ENCODE data around the gene MAMDC2.
"Not testable (repeated sequence)": the region's sequence is repeated elsewhere in the genome, so short reads cannot be mapped to it uniquely, and the experiment has no call there.

MAMDC2 gene

DNA sequence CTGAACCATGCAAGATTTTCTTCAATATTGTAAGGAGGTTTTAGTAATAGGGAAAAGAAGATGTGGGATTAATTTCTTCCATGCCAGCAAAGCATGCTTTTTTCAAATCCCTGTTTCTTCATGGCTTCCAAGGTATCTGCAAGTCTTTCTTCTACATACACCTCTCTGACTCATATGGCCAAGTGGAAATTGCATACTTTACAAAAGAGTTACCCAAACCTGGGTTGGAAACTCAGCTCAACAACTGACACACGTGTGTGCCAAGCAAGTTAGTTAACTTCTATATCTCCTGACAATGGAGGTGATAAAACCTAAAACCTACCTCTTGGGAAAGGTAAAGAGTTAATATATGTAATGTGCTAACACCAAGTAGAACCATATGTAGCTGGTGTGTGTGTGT is 28.5 kb upstream of the MAMDC2 start:
- peak; percentile 61 for FAIRE-seq
- no peak for TF ChIP-seq POLR2A (IDR thresholded peaks at IDR 0.05; ENCODE audit: low read depth, low read length)

DNA sequence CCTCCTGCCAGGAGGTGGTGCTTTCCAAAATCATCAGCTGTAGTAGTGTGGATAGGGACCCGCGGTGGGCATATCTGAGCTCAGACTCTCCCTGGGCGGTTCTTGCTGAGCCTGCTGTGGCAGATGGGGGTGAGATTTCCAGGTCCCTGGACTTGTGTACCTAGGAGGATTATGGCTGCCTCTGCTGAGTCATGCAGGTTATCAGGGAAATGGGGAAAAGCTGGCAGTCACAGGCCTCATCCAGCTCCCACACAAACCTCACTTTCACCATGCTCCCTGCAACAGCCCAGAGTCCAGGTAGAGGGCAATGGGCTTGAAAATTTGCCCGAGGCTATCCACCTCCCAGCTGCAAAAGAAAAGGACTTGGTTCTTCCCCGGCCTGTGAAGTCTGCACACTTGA is 23.4 kb upstream of the MAMDC2 start:
- no peak for DNase-seq (ENCODE audit: insufficient read length, low spot score)
- no peak for TF ChIP-seq POLR2A (IDR thresholded peaks at IDR 0.05; ENCODE audit: low read depth, low read length)
- peak; percentile 57 for FAIRE-seq

More for the DNA sequence above, 28.5 kb upstream of the MAMDC2 start:
- DNase-seq (ENCODE audit: insufficient read length, low spot score) = no peak

DNA sequence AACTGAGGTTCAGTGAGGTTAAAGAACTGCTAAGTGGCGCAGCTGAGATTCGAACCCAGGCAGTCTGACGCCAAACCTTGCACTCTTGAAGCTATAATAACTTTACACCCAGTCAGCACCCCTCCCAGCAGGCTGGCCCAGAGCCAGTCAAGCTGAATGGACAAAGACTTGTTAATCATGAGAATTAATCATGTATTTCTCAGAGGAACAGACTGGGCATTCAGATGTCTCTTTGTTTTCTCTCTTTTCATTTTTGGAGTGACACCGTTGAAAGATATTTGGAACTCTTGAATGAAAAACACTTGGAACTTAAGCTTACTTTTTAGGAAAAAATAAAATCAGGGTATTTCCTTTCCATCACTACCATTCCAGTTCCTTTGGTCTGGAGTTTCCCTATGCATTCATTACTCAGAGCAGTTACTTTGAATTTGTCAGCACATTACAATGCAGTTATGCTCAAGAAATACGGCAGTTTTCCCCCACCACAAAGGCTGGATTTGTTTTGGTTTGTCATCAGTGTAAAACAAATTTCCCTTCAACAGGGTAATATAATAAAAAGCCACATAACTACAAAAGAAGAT is 22.6 kb upstream of the MAMDC2 start:
- FAIRE-seq (peak; percentile 99), DNase-seq (ENCODE audit: insufficient read length, low spot score) (peak; percentile 65)
- TF ChIP-seq POLR2A (IDR thresholded peaks at IDR 0.05; ENCODE audit: low read depth, low read length) = no peak

DNA sequence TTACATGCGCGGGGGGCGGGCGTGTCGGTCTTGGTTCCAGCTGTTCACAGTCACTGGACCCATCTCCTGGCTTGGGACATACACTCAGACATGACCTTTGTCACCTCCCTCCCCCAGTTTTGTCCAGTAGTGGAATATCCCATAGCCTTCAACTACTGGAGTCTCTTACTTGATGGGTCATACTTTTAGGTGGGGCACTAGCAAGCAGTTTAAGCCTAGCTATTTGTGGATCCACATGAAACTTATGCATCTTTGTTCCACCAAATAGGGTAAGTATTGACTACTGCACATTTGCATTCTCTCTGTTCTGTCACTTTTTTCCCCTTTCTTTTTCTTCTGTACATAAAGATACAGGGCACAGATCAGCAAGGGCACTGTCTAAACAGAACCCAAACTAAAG is 15.4 kb upstream of the MAMDC2 start:
- no peak for TF ChIP-seq POLR2A (IDR thresholded peaks at IDR 0.05; ENCODE audit: low read depth, low read length)
- no peak for DNase-seq (ENCODE audit: insufficient read length, low spot score)
- peak; percentile 45 for FAIRE-seq

DNA sequence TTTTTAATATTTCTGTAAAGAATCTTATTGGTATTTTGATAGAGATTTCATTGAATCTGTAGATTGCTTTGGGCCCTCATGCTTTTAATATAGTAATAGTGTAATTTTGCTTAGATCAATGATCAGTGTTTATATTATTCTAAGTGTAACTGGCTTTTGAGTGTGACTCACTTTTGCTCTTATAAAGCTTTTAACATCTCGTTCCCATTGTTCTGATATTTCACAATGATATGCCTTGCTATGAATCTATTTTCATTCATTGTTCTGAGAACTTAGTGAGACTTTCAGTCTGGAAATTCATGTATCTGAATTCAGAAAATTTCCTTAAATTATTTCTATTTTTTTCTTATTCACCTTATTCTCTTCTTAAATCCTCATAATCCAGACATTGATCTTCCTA is 13.5 kb upstream of the MAMDC2 start:
- no peak for FAIRE-seq
- TF ChIP-seq POLR2A (IDR thresholded peaks at IDR 0.05; ENCODE audit: low read depth, low read length) = no peak
- DNase-seq (ENCODE audit: insufficient read length, low spot score) = no peak

DNA sequence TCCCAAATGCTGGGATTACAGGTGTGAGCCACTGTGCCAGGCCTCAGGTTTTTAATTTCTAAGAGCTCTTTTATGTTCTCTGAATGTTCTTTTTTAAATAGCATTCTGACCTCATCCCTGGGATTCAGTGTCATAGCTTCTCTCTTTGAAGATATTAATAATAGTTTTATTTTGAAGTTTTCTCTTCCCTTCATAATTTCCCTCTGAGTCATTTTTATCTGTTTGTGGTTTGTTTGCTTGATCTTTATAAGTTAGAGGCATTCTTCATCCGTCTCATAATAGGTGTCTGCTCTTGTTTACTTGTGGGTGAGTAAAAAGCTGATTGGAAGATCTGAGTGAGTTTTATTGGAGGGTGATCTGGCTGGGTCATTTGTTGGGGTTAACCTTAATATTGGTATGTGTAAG is 12.5 kb upstream of the MAMDC2 start:
- DNase-seq (ENCODE audit: insufficient read length, low spot score) (peak; percentile 58), FAIRE-seq (peak; percentile 86)
- no peak for TF ChIP-seq POLR2A (IDR thresholded peaks at IDR 0.05; ENCODE audit: low read depth, low read length)

DNA sequence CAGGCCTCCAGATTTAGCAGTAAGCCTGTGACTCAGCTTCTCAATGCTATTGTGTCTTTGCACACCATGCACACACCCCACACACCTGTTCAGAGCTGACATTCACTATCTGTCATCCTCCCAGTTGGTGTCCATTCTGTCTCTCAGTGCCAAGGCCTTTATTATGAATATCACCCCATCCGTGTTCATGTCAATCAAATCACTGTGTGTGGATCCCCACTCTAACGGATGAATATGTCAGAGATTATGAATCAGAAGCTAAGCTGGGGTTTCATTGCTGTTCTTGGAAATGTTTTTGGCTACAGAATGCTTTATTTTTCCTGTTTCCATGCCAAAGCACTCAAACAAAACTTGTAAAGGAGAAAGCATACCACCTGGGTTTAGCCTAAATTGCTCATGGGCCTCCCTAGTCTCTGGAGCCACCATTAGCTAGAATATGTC is 9.4 kb upstream of the MAMDC2 start:
- DNase-seq (ENCODE audit: insufficient read length, low spot score) = no peak
- peak; percentile 53 for FAIRE-seq
- no peak for TF ChIP-seq POLR2A (IDR thresholded peaks at IDR 0.05; ENCODE audit: low read depth, low read length)

DNA sequence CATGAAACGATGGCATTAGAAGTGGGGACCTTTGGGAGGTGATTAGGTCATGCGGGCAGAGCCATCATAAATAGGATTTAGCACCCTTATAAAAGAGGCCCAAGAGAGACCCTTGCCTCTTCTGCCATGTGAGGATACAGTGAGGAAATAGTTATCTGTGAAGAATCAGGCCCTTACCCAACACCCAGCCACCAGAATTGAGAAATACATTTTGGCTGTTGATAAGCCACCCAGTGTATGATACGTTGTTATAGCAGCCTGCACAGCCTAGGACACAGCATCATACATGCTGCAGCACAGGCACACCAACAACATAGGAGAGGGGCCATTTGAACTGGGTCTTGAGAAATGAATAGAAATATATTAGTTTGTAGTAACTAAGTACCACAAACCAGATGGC is 8.0 kb upstream of the MAMDC2 start:
- DNase-seq (ENCODE audit: insufficient read length, low spot score) (no peak), FAIRE-seq (no peak)
- TF ChIP-seq POLR2A (IDR thresholded peaks at IDR 0.05; ENCODE audit: low read depth, low read length) = no peak

DNA sequence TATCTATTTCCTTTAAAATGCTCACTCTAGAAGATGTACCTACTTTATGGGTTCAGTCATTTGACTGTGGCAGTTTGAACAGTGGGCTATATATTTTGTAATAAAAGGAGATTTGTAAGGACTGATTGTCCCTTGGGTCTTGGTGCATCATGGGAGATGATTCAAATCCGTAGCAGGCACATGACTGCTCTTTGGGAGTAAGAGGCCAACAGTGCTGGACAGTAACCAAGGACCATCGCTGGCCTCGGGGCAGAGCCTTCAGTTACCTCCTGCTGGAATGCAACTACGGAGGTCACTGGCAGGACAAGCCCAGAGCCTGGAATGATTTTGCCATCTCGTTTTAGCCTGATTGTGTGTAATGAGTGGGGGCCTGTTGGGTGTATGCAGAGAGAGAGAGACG is 7.0 kb upstream of the MAMDC2 start:
- FAIRE-seq (no peak), DNase-seq (ENCODE audit: insufficient read length, low spot score) (no peak)
- no peak for TF ChIP-seq POLR2A (IDR thresholded peaks at IDR 0.05; ENCODE audit: low read depth, low read length)

DNA sequence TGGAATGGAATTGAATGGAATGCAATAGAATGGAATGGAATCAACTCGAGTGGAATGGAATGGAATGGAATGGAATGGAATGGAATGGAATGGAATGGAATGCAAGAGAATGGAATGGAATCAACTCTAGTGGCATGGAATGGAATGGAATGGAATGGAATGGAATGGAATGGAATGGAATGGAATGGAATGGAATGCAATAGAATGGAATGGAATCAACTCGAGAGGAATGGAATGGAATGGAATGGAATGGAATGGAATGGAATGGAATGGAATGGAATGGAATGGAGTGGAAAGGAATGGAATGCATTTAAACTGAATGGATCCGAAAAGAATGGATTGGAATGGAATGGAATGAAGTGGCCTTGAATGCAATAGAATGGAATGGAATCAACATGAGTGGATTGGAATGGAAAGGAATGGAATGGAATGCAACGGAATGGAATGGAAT is 5.5 kb upstream of the MAMDC2 start:
- FAIRE-seq; DNase-seq (ENCODE audit: insufficient read length, low spot score): not testable (repeated sequence)

DNA sequence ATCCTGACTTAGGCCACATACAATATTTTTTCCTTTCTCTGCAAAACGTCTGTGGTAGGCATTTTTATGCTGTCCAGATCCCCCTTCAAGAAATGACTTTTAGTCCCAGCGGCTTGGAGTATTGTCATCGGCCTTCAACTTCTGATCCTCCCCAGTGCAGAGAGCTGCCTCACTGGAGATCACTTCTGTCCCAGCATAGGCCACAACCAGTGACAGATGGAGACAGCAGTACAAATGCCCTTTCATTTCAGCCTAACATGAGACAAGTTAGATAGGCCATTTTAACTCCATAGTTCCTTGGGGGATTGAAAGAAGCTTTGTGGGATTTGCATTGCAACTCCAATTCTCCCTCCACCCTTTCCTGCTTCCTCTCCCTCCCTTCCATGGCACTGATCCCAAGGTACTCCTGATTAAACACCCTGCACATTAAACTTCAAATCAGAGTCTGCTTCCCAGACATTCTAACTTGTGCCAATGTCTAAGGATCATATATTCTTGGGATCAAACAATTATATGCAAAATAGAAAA is 3.2 kb upstream of the MAMDC2 start:
- DNase-seq (ENCODE audit: insufficient read length, low spot score) (no peak), FAIRE-seq (no peak)
- no peak for TF ChIP-seq POLR2A (IDR thresholded peaks at IDR 0.05; ENCODE audit: low read depth, low read length)

DNA sequence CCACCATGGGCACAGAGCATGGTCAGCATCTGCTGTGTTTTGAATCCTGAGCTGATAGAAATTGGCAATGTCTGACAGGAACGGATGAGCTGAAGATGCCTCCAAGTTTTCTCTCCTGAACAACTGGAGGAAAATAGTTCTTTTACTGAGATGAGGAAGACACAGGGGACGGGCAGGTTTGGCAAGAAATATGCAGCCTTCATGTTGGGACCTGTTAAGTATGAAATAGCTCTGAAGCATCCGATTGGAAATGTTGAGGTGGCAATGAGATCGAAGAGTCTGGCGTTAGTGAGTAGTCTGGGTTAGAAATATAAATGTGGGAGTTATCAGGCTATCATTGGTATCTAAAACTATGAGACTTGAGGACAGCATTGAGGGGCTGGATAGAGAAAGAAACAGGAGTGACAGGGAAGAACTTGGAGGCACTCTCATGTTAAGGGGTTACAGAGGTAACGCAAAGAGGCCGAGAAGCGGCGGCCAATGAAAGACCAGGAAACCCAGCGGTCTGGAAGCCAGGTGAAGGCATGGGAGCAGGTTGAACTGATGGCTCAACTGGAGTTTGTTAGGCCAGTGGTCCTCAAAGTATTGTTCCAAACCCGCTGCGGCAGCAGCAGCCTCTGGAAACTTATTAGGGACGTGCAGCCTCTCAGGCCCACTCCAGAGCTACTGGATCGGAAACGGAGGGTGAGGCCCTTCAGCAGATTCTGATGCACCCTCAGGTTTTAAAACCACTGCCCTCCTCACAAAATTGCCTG is 1.0 kb upstream of the MAMDC2 start:
- DNase-seq (ENCODE audit: insufficient read length, low spot score) (no peak), FAIRE-seq (no peak)
- TF ChIP-seq POLR2A (IDR thresholded peaks at IDR 0.05; ENCODE audit: low read depth, low read length) = no peak

DNA sequence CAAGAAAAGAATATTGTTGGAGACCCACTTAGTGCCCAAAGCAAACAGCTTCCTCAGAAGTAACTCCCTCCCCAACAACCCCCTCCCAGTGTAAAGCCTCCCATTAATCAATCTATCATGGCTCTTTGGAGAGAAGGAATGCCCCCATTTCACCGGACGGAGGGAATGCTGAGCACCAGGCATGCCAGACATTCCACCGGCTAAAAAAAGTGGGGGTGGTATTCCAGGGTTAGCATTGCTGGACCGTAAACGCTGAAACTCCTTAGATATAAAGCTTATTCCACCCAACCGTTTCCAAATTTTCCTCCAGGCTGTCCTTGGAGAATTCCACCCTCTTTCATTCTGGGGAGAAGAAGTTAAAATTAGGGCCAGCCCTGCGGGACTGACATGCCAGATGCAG is 363 bp upstream of the MAMDC2 start:
- FAIRE-seq (no peak), DNase-seq (ENCODE audit: insufficient read length, low spot score) (no peak)

DNA sequence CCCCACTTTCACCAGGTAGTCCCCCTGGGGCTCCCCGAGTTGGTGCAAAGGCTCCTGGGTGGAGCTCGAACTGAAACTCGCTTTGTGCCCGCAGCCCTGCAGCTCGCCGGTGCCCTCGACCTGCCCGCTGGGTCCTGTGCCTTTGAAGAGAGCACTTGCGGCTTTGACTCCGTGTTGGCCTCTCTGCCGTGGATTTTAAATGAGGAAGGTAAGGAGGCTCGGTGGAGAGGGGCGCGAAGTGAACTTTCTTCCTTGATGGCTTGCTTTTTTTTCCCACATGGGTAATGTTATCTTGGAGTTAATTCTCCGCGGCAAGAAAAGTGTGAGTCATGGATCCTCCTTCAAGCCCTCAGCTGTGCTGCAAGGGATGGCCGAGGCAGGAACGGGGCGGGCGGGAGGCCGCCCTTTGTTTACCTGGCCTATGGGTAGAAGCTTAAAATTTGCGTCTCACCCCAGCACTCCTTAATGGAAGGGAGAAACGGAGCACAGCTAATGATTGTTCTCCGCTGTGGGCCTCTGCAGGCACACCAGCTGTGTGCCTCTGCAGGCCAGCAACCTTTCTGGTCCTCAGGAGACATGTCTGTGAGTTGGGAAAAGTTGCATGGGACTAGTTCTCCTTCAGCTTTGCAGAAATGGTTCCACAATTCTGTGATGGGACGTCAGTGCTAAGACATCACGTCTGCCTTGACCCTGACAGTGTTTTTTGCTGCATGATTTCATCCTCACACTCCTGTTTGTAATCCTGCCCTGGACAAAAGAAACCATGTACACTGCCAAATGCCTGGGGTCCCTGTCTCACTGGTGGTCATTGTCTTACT is 1.1 kb downstream of the MAMDC2 start:
- peak; percentile 36 for FAIRE-seq

More for the DNA sequence above, 363 bp upstream of the MAMDC2 start:
- no peak for TF ChIP-seq POLR2A (IDR thresholded peaks at IDR 0.05; ENCODE audit: low read depth, low read length)

More for the DNA sequence above, 1.1 kb downstream of the MAMDC2 start:
- peak; percentile 75 for DNase-seq (ENCODE audit: insufficient read length, low spot score)
- no peak for TF ChIP-seq POLR2A (IDR thresholded peaks at IDR 0.05; ENCODE audit: low read depth, low read length)
